GM18498 (cell line): ENCODE results near the gene RRN3.
"Not testable (repeated sequence)": the region's sequence is repeated elsewhere in the genome, so short reads cannot be mapped to it uniquely, and the experiment has no call there.

ENCODE experiments used
- ATAC-seq: cut with Tn5 transposase; IDR thresholded peaks from one replicate; pipeline ENCODE4 v1.9.1; 2021; ENCODE audit warnings: mild to moderate bottlenecking, moderate library complexity; ENCODE audit not compliant: unreplicated experiment

RRN3 gene

GRCh38 chr16:15028801-15029698 lies 65.0 kb downstream of the RRN3 start:
- ATAC-seq, result not testable (repeated sequence)

- ATAC-seq, result not testable (repeated sequence)
These were observed 65.7 kb downstream of the RRN3 start for GRCh38 chr16:15028345-15028715.

DNA sequence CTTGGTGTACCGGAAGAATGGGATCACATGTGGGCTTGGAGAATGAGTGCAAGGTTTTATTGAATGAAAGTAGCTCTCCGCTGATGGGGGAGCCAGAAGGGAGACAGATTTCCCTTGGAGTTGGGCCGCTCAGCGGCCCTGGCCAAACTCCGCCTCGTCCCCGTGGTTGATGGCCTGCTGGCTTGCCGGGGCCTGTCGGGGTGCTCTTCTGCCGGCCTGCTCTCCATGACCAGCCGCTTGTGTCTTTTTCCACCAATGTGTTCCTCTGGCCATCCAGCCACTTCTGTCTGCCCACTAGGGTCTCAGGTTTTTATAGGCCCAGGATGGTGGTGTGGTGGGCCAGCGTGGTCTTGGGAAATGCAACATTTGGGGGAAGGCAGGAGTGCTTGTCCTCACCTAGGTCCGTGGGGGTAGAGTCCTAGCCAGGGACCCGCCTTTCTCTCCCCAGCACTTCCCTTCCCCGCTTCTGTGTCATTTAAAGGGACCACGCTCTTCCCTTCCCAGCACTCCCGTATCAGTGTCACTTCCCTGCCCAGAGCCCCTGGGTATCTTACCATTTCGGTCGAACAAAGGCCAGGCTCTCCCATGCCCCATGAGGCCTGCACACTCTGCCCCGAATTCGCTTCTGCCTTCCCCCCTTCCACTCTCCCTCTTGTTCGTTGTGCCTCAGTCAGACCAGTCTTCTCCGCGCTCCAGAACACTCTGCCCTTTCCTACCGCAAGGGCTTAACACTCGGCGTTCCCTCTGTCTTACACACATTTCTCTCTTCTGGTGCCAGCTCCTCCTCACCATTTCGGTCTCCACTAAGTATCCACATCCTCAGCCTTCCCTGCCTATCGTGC lies 66.3 kb downstream of the RRN3 start:
- ATAC-seq, result not testable (repeated sequence)

DNA sequence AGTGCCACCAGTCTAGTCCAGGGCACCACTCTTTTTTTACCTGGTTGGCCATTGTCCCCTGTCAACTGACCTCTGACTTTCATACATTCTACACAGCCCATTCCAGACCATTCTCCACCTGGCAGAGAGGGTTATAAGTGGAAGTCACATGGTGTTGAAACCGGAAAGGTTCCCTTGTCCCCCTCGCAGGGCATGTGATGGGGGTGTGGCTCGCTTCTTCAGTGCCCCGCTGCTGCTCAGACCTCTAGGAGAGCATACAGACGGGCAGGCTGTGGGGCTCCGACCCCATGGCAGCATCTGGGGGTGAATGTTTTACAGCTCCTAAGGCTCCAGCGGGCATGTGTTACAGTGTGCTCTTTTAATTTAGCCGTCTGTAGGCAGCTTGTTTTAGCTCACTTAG lies 67.0 kb downstream of the RRN3 start:
- ATAC-seq, result not testable (repeated sequence)

- ATAC-seq, result not testable (repeated sequence)
These were observed 68.7 kb downstream of the RRN3 start for GRCh38 chr16:15025234-15025951.

DNA sequence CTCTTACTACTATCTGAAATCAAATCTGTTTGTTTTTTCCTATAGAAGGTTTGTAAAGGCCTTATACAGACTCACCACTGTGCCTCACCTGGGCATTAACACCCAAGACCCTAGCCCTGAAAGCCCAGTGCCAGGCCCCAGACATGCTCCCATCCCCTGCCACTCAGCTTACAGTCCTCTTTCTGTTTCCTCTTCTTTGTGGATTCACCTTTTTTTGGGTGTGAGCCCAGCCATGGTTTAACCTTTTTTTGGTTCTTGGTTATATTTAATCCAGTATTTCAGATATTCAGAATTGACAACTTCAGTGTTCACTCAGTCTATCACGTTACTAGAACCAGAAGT lies 69.2 kb downstream of the RRN3 start:
- not testable (repeated sequence) for ATAC-seq

GRCh38 chr16:15023381-15024077 lies 70.5 kb downstream of the RRN3 start:
- not testable (repeated sequence) for ATAC-seq

GRCh38 chr16:15022194-15022593 lies 71.9 kb downstream of the RRN3 start:
- ATAC-seq, result peak; percentile 67

DNA sequence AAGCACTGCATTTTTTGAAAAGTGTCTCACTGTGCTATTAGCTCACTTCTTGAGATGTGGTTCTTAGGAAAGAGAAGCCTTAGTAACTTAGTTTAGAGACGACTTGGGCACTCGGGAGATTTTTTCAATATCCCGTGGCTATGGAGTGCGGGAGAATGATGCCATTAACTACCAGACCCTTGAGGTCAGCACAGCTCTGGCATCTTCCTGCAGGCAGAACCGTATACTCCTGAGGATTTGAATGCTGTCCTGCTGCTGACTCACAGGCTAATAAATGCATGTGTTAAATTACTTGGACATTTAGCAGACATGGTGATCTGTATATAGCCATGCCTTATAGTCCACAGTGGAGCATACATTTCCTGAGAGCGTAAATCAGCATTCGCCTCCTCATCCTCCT lies 72.6 kb downstream of the RRN3 start:
- ATAC-seq, result not testable (repeated sequence)

DNA sequence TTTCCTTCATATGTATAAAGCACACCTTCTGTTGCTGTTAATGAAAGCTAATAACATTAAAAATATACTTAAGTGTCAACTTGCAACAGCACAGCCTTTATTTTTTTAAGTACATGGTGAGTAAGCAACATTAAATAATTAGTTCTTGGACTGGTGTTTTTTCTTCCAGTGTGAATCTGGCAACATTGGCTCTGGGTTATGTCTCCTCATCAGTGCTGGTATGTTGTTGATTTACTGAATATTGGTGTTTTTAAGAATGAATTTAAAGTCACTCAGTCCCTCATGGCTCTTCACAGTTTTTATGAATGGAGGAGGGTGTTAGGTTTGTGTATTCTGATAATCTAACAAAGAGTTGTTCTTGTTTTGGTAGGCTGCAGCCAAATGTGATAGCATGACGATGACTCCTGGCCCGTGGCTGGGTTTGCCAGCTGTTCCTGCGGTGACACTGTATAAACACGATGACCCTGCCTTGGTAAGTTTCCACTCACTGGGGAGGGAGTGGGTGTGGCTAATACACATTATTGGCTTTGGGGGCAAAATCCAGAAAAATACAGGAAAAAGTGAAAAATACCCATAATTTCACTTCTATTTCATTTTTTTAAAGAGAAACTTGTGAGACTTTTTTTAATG lies 77.0 kb downstream of the RRN3 start:
- ATAC-seq, result not testable (repeated sequence)

GRCh38 chr16:15016354-15016753 lies 77.7 kb downstream of the RRN3 start:
- not testable (repeated sequence) for ATAC-seq

DNA sequence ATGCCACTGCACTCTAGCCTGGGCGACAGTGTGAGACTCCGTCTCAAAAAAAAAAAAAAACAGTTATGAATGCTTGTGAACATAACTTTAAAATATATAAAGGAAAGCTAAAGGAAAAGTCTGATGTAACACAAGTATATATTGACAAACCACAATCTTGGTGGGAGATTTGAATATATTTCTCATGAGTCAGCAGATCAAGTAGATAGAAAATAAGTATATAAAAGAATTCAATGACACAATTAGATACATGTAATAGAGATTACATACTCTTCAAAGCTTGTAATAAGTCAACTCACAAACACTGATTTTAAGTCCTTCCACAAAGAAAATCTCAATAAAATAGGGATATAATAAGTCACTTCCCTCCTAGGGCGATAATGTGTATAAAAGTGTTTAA lies 78.4 kb downstream of the RRN3 start:
- ATAC-seq, result not testable (repeated sequence)

- not testable (repeated sequence) for ATAC-seq
These were observed 81.1 kb downstream of the RRN3 start for GRCh38 chr16:15012941-15013340.
